GM12878 (cell line): Measurements from ENCODE around the gene ASAP2. TPM values are rescaled to one million over a fixed set of nuclear protein-coding genes. Genes with fewer than 3 reads are reported as not detected.

Experiments
- ATAC-seq: fragments of 200-7000 bp; cut with Tn5 transposase; 3 replicates; pipeline ENCODE4 v1.9.1; 2020; ENCODE audit warnings: mild to moderate bottlenecking, moderate library complexity
- BruUV-seq: library from RNA; stranded (reverse); fragments of 400-500 nt; replicated peaks from 2 replicates; lab custom pipeline; 2021; lab: Mats Ljungman, UMichigan
- CTCF ChIA-PET: fragments of 300-600 bp; sonication (Branson Sonifier 250); formaldehyde crosslinking; extraction: SDS; loops from one replicate; lab custom pipeline; 2021; ENCODE audit warnings: inconsistent platforms; lab: Yijun Ruan, JAX
- POLR2A ChIA-PET: fragments of 350-600 bp; formaldehyde crosslinking; extraction: SDS; loops from one replicate; lab custom pipeline; 2021; ENCODE audit warnings: inconsistent platforms; lab: Charles Lee
- RAD21 ChIA-PET: fragments of 300-600 bp; sonication (Branson Sonifier 250); formaldehyde crosslinking; loops from one replicate; lab custom pipeline; 2023; ENCODE audit warnings: antibody characterized with exemption; ENCODE audit not compliant: unreplicated experiment; lab: Charles Lee
- SMC1A ChIA-PET: fragments of 300-600 bp; sonication (Branson Sonifier 250); formaldehyde crosslinking; loops from one replicate; lab custom pipeline; 2023; ENCODE audit not compliant: unreplicated experiment, uncharacterized antibody; lab: Charles Lee
- DNase-seq: peaks from one replicate; pipeline ENCODE4 v3.0.0-alpha.2; 2011; ENCODE audit warnings: low read depth, low spot score
- FAIRE-seq: peaks from 3 replicates; lab custom pipeline; 2011; peaks lifted over from hg19 to GRCh38; lab: Jason Lieb, UNC
- H2AFZ ChIP-seq: 2 replicates; pipeline ENCODE4 v1.6.0; 2011; ENCODE audit warnings: low read depth, low read length, control low read depth; ENCODE audit not compliant: control insufficient read depth
- H3K27ac ChIP-seq: 2 replicates; pipeline ENCODE4 v1.5.1; 2011; ENCODE audit warnings: control low read depth; ENCODE audit not compliant: control insufficient read depth, insufficient read depth
- H3K27me3 ChIP-seq, 2 experiments: replicated peaks in 1 of 2; 2 replicates each; pipeline versions ENCODE4 v1.6.0 to v1.6.1; 2011; ENCODE audit warnings: low read length in 1 of 2; ENCODE audit not compliant: control insufficient read depth in 2 of 2, insufficient read depth in 2 of 2
- H3K36me3 ChIP-seq, 2 experiments: 2 replicates each; pipeline ENCODE4 v1.5.1; 2011; ENCODE audit warnings: low read length in 1 of 2; ENCODE audit not compliant: control insufficient read depth in 2 of 2, insufficient read depth in 2 of 2
- H3K4me1 ChIP-seq: 2 replicates; pipeline ENCODE4 v1.6.1; 2011; ENCODE audit warnings: mild to moderate bottlenecking, low read length, moderate library complexity, mixed read lengths; ENCODE audit not compliant: control insufficient read depth, insufficient read depth
- H3K4me2 ChIP-seq: 2 replicates; pipeline ENCODE4 v1.6.0; 2011; ENCODE audit warnings: control low read depth; ENCODE audit not compliant: control insufficient read depth, insufficient read depth
- H3K4me3 ChIP-seq: fragments of 200-600 bp; sonication (generic); 2 replicates; pipeline ENCODE4 v1.5.1; 2016
- H3K79me2 ChIP-seq: 2 replicates; pipeline ENCODE4 v1.6.0; 2011; ENCODE audit warnings: low read length; ENCODE audit not compliant: control insufficient read depth, insufficient read depth
- H3K9ac ChIP-seq: 2 replicates; pipeline ENCODE4 v1.8.0; 2011; ENCODE audit warnings: low read length, control low read depth, mixed read lengths; ENCODE audit not compliant: control insufficient read depth, insufficient read depth
- H3K9me3 ChIP-seq: replicated peaks from 3 replicates; pipeline ENCODE4 v1.5.1; 2011; ENCODE audit warnings: mild to moderate bottlenecking, low read length; ENCODE audit not compliant: control insufficient read depth, insufficient read depth
- H4K20me1 ChIP-seq: 2 replicates; pipeline ENCODE4 v1.6.0; 2011; ENCODE audit not compliant: control insufficient read depth, insufficient read depth
- CBFB ChIP-seq: IDR thresholded peaks from 2 replicates; pipeline ENCODE4 v1.6.1; 2016; ENCODE audit warnings: antibody characterized with exemption, low read depth
- TARDBP ChIP-seq: IDR thresholded peaks from 2 replicates; pipeline ENCODE4 v1.6.1; 2016; ENCODE audit warnings: borderline replicate concordance
- YBX1 ChIP-seq: fragments of 450-650 bp; IDR thresholded peaks from 2 replicates; pipeline ENCODE4 v1.6.1; 2016; ENCODE audit warnings: antibody characterized with exemption
- WGBS: methylation state at CpG from one replicate; pipeline ENCODE4 v1.1.6; 2016; ENCODE audit warnings: low lambda C conversion rate; ENCODE audit not compliant: insufficient replicate concordance, insufficient coverage; ENCODE audit errors: missing lambda C conversion rate; 5-methylcytosine and 5-hydroxymethylcytosine counted together
- in situ Hi-C: fragments of 300-500 bp; cut with MboI; formaldehyde crosslinking; loops from 9 replicates; pipeline ENCODE4 v1.14.3; 2018; ENCODE audit warnings: mixed read lengths
- intact Hi-C: fragments of 100-400 bp; cut with micrococcal nuclease; formaldehyde crosslinking; loops from one replicate; pipeline ENCODE4 v1.14.2; 2022; ENCODE audit not compliant: unreplicated experiment
- polyA plus RNA-seq, 11 experiments: library from polyadenylated mRNA; depleted of rRNA in 4 of 11; unstranded in 6 of 11; stranded (reverse) in 5 of 11; fragments of >200 nt; fragmentation: Nextera tagmentation in 4 of 11; fragmentation: Illumina TruSeq in 1 of 11; extraction: Ambion mirVana in 4 of 11; extraction: Trizol in 1 of 11; gene quantifications; 1 replicate in 1 of 11; 2 replicates in 10 of 11; pipeline versions ENCODE4 v1.2.1 to v1.2.3, GENCODE V29; 2011 to 2016; ENCODE audit warnings: inconsistent platforms in 2 of 11, missing spikeins in 2 of 11, low read depth in 1 of 11
- total RNA-seq, 4 experiments: library from RNA; depleted of rRNA in 3 of 4; stranded (reverse); fragments of >200 nt in 3 of 4; fragmentation: Illumina TruSeq in 1 of 4; extraction: Trizol in 1 of 4; gene quantifications; 2 replicates each; pipeline versions ENCODE4 v1.2.1 to v1.2.3, GENCODE V29; 2013 to 2021
- TF ChIP-seq, protein P1 (sequence below), 3 experiments: IDR thresholded peaks in 2 of 3; conservative IDR thresholded peaks in 1 of 3; 2 replicates each; pipeline ENCODE4 v1.5.1; 2011; ENCODE audit warnings: low read depth in 3 of 3, low read length in 3 of 3, mild to moderate bottlenecking in 3 of 3, control low read depth in 2 of 3, moderate library complexity in 2 of 3, inconsistent platforms in 1 of 3, mixed read lengths in 1 of 3; ENCODE audit not compliant: control insufficient read depth in 2 of 3, insufficient read depth in 1 of 3; ENCODE audit errors: extremely low read depth in 1 of 3

ASAP2 gene
- total and polyA plus RNA-seq, 10 of the 15 experiments (the other 5 are each of a cell fraction or from before 2014, with no cell fraction given) = 0.05 to 0.27 (median 0.07) TPM; not detected in 4

DNA sequence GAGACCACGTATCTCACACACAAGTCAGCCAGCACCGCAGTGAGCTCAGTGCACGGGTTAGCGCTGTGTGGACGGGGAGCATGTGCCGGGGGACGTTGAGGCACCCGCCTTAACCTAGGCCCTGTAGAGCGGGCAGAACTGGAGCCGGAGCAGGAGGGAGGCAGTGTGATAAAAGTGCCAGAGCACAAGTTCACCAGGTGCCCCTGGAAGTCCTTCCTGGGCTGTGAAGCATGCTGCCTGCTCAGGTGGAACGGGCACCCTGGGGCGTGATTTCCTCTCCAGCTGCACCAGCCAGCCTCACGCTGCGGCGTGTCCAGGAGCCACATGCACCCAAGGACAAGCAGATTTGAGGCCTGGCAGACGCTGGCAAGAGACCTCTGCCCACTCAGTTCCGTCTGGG is 166.4 kb downstream of the ASAP2 start (continued):
- TF ChIP-seq, protein P1, sequence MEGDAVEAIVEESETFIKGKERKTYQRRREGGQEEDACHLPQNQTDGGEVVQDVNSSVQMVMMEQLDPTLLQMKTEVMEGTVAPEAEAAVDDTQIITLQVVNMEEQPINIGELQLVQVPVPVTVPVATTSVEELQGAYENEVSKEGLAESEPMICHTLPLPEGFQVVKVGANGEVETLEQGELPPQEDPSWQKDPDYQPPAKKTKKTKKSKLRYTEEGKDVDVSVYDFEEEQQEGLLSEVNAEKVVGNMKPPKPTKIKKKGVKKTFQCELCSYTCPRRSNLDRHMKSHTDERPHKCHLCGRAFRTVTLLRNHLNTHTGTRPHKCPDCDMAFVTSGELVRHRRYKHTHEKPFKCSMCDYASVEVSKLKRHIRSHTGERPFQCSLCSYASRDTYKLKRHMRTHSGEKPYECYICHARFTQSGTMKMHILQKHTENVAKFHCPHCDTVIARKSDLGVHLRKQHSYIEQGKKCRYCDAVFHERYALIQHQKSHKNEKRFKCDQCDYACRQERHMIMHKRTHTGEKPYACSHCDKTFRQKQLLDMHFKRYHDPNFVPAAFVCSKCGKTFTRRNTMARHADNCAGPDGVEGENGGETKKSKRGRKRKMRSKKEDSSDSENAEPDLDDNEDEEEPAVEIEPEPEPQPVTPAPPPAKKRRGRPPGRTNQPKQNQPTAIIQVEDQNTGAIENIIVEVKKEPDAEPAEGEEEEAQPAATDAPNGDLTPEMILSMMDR (IDR thresholded peaks at IDR 0.05 in 2 of 3, conservative IDR thresholded peaks at IDR 0.05 in 1 of 3; ENCODE audit: control insufficient read depth in 2 of 3, extremely low read depth in 1 of 3, insufficient read depth in 1 of 3, low read depth in 3 of 3, low read length in 3 of 3) = no peak
- no peak for TF ChIP-seq CBFB
- no peak for TF ChIP-seq YBX1

DNA sequence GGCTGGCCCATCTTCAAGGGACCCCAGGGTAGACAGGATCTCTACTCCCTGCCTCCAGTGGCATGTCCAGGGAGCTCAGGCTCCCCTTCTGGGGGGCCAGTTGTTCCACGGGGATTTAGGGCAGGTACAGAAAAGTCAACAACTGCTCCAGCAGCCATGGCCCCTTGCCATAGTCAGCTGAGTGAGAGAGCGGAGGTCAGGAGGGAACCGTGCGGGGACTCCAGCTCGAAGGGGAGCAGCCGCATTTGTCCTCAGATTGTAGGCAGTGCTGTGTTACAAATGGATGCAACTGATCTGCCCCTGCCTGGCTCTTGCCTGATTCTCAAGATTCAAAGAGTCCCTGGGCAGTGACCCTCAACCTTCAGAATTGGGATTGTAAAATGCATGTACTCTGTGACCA is 166.9 kb downstream of the ASAP2 start:
- no peak for TF ChIP-seq TARDBP
- Histone ChIP-seq H3K4me3 (no peak overlapping the region), H2AFZ (no peak overlapping the region), H3K27ac (no peak overlapping the region), H3K9ac (no peak overlapping the region), H3K4me2 (no peak overlapping the region), H3K79me2 (no peaks in the 10 kb centered on the region), H3K27me3 (peaks cover 0 to 1% of the 10 kb centered on the region in 2 experiments; a peak in 2 of 4 replicates), H4K20me1 (no peaks in the 10 kb centered on the region), H3K4me1 (no peaks in the 10 kb centered on the region), H3K9me3 (no peaks in the 10 kb centered on the region), H3K36me3 (no peaks in the 10 kb centered on the region)
- DNase-seq (no peak), ATAC-seq (no peak), FAIRE-seq (no peak)
- BruUV-seq = no TSS peak
- POLR2A ChIA-PET = no interaction called here
- RAD21 ChIA-PET = no interaction called here
- CTCF ChIA-PET = interaction anchor here (1.8 kb wide), 1 partner anchor 230 kb away, joined by 6 read pairs; no protein-coding TSS in a partner anchor
- WGBS = 85% methylated on average over 6 of the region's 6 CpGs
- SMC1A ChIA-PET = no interaction called here
- intact Hi-C loops = no loop called here
- in situ Hi-C loops = loop anchor here (5.0 kb wide), 1 partner anchor 231 kb away; no protein-coding TSS in a partner anchor
